GM18861 (cell line): ENCODE data around the gene KCTD4.
"Not testable (repeated sequence)": the region's sequence is repeated elsewhere in the genome, so short reads cannot be mapped to it uniquely, and the experiment has no call there.

Source experiments
- ATAC-seq: cut with Tn5 transposase; IDR thresholded peaks from one replicate; pipeline ENCODE4 v1.9.1; 2021; ENCODE audit not compliant: unreplicated experiment

The KCTD4 gene

GRCh38 chr13:45200701-45201232 is at the start of gene KCTD4:
KCTD4 (minus strand) TSS chr13:45201045; CDS start chr13:45194567, 6,478 bp downstream.
- no peak for ATAC-seq

- ATAC-seq = no peak
Observed at GRCh38 chr13:45249662-45250061, 48.8 kb upstream of the KCTD4 start.

- not testable (repeated sequence) for ATAC-seq
Observed at GRCh38 chr13:45244736-45245135, 43.9 kb upstream of the KCTD4 start.

GRCh38 chr13:45243077-45243476 is 42.2 kb upstream of the KCTD4 start:
- ATAC-seq = no peak

GRCh38 chr13:45242524-45242923 is 41.7 kb upstream of the KCTD4 start:
- no peak for ATAC-seq

GRCh38 chr13:45242070-45242469 is 41.2 kb upstream of the KCTD4 start:
- no peak for ATAC-seq

GRCh38 chr13:45240143-45240542 is 39.3 kb upstream of the KCTD4 start:
- no peak for ATAC-seq

- ATAC-seq = no peak
Observed at GRCh38 chr13:45238945-45239795, 38.3 kb upstream of the KCTD4 start.

- no peak for ATAC-seq
Observed at GRCh38 chr13:45232591-45232990, 31.7 kb upstream of the KCTD4 start.

GRCh38 chr13:45231722-45232121 is 30.9 kb upstream of the KCTD4 start:
- ATAC-seq = no peak

GRCh38 chr13:45231305-45231704 is 30.5 kb upstream of the KCTD4 start:
- no peak for ATAC-seq

- ATAC-seq = no peak
Observed at GRCh38 chr13:45229172-45229571, 28.3 kb upstream of the KCTD4 start.

- no peak for ATAC-seq
Observed at GRCh38 chr13:45228002-45228401, 27.2 kb upstream of the KCTD4 start.

GRCh38 chr13:45226024-45226423 is 25.2 kb upstream of the KCTD4 start:
- no peak for ATAC-seq

GRCh38 chr13:45225370-45225769 is 24.5 kb upstream of the KCTD4 start:
- ATAC-seq = no peak

GRCh38 chr13:45224176-45224575 is 23.3 kb upstream of the KCTD4 start:
- no peak for ATAC-seq

GRCh38 chr13:45222919-45223318 is 22.1 kb upstream of the KCTD4 start:
- ATAC-seq = no peak

- no peak for ATAC-seq
Observed at GRCh38 chr13:45222516-45222915, 21.7 kb upstream of the KCTD4 start.

- no peak for ATAC-seq
Observed at GRCh38 chr13:45220403-45220802, 19.6 kb upstream of the KCTD4 start.

GRCh38 chr13:45219938-45220375 is 19.1 kb upstream of the KCTD4 start:
- ATAC-seq = no peak

- no peak for ATAC-seq
Observed at GRCh38 chr13:45219123-45219891, 18.5 kb upstream of the KCTD4 start.

- no peak for ATAC-seq
Observed at GRCh38 chr13:45218689-45219088, 17.8 kb upstream of the KCTD4 start.
